Keratinocyte (primary cell): ENCODE data around the gene C16orf95. TPM values are rescaled to one million over a fixed set of nuclear protein-coding genes. Genes with fewer than 3 reads are reported as not detected.

ENCODE experiments used
- DNase-seq: peaks from one replicate; pipeline ENCODE4 v3.0.0-alpha.2; 2011; ENCODE audit warnings: low read depth, missing footprints, low spot score
- FAIRE-seq: peaks from 2 replicates; lab custom pipeline; 2011; peaks lifted over from hg19 to GRCh38; lab: Jason Lieb, UNC
- H2AFZ ChIP-seq: 2 replicates; pipeline ENCODE4 v1.6.0; 2012; ENCODE audit warnings: low read length, control low read depth, inconsistent platforms; ENCODE audit not compliant: control insufficient read depth
- H3K27ac ChIP-seq: 2 replicates; pipeline ENCODE4 v1.5.1; 2011; ENCODE audit warnings: low read length; ENCODE audit not compliant: control insufficient read depth, insufficient read depth
- H3K27me3 ChIP-seq: 3 replicates; pipeline ENCODE4 v1.6.0; 2011; ENCODE audit warnings: low read length; ENCODE audit not compliant: control insufficient read depth, insufficient read depth; ENCODE audit errors: extremely low read depth
- H3K36me3 ChIP-seq, 2 experiments: 2 replicates in 1 of 2; 3 replicates in 1 of 2; pipeline ENCODE4 v1.5.1; 2011; ENCODE audit warnings: low read length in 2 of 2, mild to moderate bottlenecking in 1 of 2; ENCODE audit not compliant: control insufficient read depth in 2 of 2, insufficient read depth in 2 of 2; ENCODE audit errors: extremely low read depth in 1 of 2
- H3K4me1 ChIP-seq: 3 replicates; pipeline ENCODE4 v1.5.1; 2011; ENCODE audit warnings: low read length; ENCODE audit not compliant: control insufficient read depth, insufficient read depth; ENCODE audit errors: extremely low read depth
- H3K4me2 ChIP-seq: 3 replicates; pipeline ENCODE4 v1.6.0; 2011; ENCODE audit warnings: low read depth, low read length; ENCODE audit not compliant: control insufficient read depth, insufficient read depth; ENCODE audit errors: extremely low read depth
- H3K4me3 ChIP-seq, 3 experiments: fragments of 200-600 bp in 1 of 3; sonication (generic) in 1 of 3; 2 replicates in 2 of 3; 3 replicates in 1 of 3; pipeline ENCODE4 v1.5.1; 2011 to 2016; ENCODE audit warnings: low read length in 3 of 3, mild to moderate bottlenecking in 3 of 3, control low read depth in 2 of 3, inconsistent platforms in 1 of 3, low read depth in 1 of 3, mixed read lengths in 1 of 3, mixed run types in 1 of 3, moderate library complexity in 1 of 3; ENCODE audit not compliant: control insufficient read depth in 2 of 3, insufficient read depth in 2 of 3; ENCODE audit errors: extremely low read depth in 1 of 3
- H3K79me2 ChIP-seq: 2 replicates; pipeline ENCODE4 v1.6.0; 2012; ENCODE audit warnings: low read length; ENCODE audit not compliant: control insufficient read depth, insufficient read depth
- H3K9ac ChIP-seq: 3 replicates; pipeline ENCODE4 v1.6.0; 2011; ENCODE audit warnings: low read length; ENCODE audit not compliant: control insufficient read depth, insufficient read depth; ENCODE audit errors: extremely low read depth
- H3K9me1 ChIP-seq: 3 replicates; pipeline ENCODE4 v1.6.0; 2011; ENCODE audit warnings: low read length; ENCODE audit not compliant: control insufficient read depth, insufficient read depth; ENCODE audit errors: extremely low read depth
- H3K9me3 ChIP-seq: 2 replicates; pipeline ENCODE4 v1.5.1; 2012; ENCODE audit warnings: low read depth, low read length; ENCODE audit not compliant: control insufficient read depth
- H4K20me1 ChIP-seq: 3 replicates; pipeline ENCODE4 v1.6.0; 2011; ENCODE audit warnings: low read length; ENCODE audit not compliant: control insufficient read depth, insufficient read depth; ENCODE audit errors: extremely low read depth
- CTCF ChIP-seq, 3 experiments: IDR thresholded peaks in 1 of 3; conservative IDR thresholded peaks in 1 of 3; optimal IDR thresholded peaks in 1 of 3; 2 replicates in 2 of 3; 3 replicates in 1 of 3; pipeline versions ENCODE3 to v1.5.1; 2011; ENCODE audit warnings: low read length in 3 of 3, mild to moderate bottlenecking in 3 of 3, moderate library complexity in 2 of 3, control low read depth in 1 of 3, inconsistent platforms in 1 of 3; ENCODE audit not compliant: insufficient read depth in 2 of 3; ENCODE audit errors: extremely low read depth in 1 of 3
- EZH2 ChIP-seq: IDR thresholded peaks from one replicate; pipeline ENCODE4 v1.6.1; 2012; ENCODE audit warnings: inconsistent platforms, mild to moderate bottlenecking, low read length, moderate library complexity
- dilution Hi-C: fragments of 300-500 bp; cut with MboI; formaldehyde crosslinking; loops from one replicate; pipeline ENCODE4 v1.7.0; 2020; ENCODE audit warnings: low sequenced_read_pairs; ENCODE audit not compliant: extremely low pct_ligation_motif_present
- polyA plus RNA-seq, 5 experiments: library from polyadenylated mRNA; depleted of rRNA in 3 of 5; stranded (reverse) in 3 of 5; stranded (forward) in 1 of 5; unstranded in 1 of 5; fragments of >200 nt; gene quantifications; 1 replicate in 1 of 5; 2 replicates in 3 of 5; 3 replicates in 1 of 5; pipeline versions ENCODE4 v1.2.1 to v1.2.3, GENCODE V29; 2011 to 2012; ENCODE audit warnings: missing spikeins in 2 of 5, low read depth in 1 of 5, low replicate concordance in 1 of 5

The C16orf95 gene
- polyA plus RNA-seq, 1 donor (not counting 4 experiments of a cell fraction or from before 2014, with no cell fraction given), result 1.5 TPM

- FAIRE-seq, result no peak
- no peaks in the 10 kb centered on the region for H3K9me1 ChIP-seq
- DNase-seq, result no peak
- H4K20me1 ChIP-seq, result no peaks in the 10 kb centered on the region
- no peaks in the 10 kb centered on the region for H3K36me3 ChIP-seq
- no peak overlapping the region for H2AFZ ChIP-seq
- no peaks in the 10 kb centered on the region for H3K79me2 ChIP-seq
- no peak overlapping the region for H3K27ac ChIP-seq
- H3K4me3 ChIP-seq, result no peak overlapping the region
- no peak overlapping the region for H3K9ac ChIP-seq
- H3K4me2 ChIP-seq, result no peak overlapping the region
- TF ChIP-seq EZH2 (no peak), CTCF (optimal IDR thresholded peaks at IDR 0.05 in 1 of 3, IDR thresholded peaks at IDR 0.05 in 1 of 3, conservative IDR thresholded peaks at IDR 0.05 in 1 of 3; ENCODE audit: extremely low read depth in 1 of 3, insufficient read depth in 2 of 3, low read length in 3 of 3) (no peak)
- H3K27me3 ChIP-seq, result no peaks in the 10 kb centered on the region
- no peaks in the 10 kb centered on the region for H3K9me3 ChIP-seq
- H3K4me1 ChIP-seq, result peaks cover 3% of the 10 kb centered on the region
- dilution Hi-C loops, result loop anchor here (25.0 kb wide), 1 partner anchor 712 kb away; the partner anchor contains the start of genes FOXC2 and MTHFSD
Observed at GRCh38 chr16:87274794-87275193, 42.4 kb downstream of the C16orf95 start.

- H2AFZ ChIP-seq, result no peak overlapping the region
- no peaks in the 10 kb centered on the region for H3K36me3 ChIP-seq
- peaks cover 3% of the 10 kb centered on the region for H3K4me1 ChIP-seq
- H3K9ac ChIP-seq, result no peak overlapping the region
- DNase-seq, result no peak
- H3K27ac ChIP-seq, result no peak overlapping the region
- H3K79me2 ChIP-seq, result no peaks in the 10 kb centered on the region
- H3K27me3 ChIP-seq, result no peaks in the 10 kb centered on the region
- H3K9me1 ChIP-seq, result no peaks in the 10 kb centered on the region
- no peak for FAIRE-seq
- H3K9me3 ChIP-seq, result no peaks in the 10 kb centered on the region
- no peak overlapping the region for H3K4me2 ChIP-seq
- no peaks in the 10 kb centered on the region for H4K20me1 ChIP-seq
- H3K4me3 ChIP-seq, result no peak overlapping the region
- TF ChIP-seq EZH2 (no peak), CTCF (optimal IDR thresholded peaks at IDR 0.05 in 1 of 3, IDR thresholded peaks at IDR 0.05 in 1 of 3, conservative IDR thresholded peaks at IDR 0.05 in 1 of 3; ENCODE audit: extremely low read depth in 1 of 3, insufficient read depth in 2 of 3, low read length in 3 of 3) (no peak)
- dilution Hi-C loops, result loop anchor here (25.0 kb wide), 1 partner anchor 711 kb away; the partner anchor contains the start of genes FOXC2 and MTHFSD
Observed at GRCh38 chr16:87273471-87274030, 43.6 kb downstream of the C16orf95 start.
